IMR-90 (cell line): Measurements from ENCODE around the gene ULK1. TPM values are rescaled to one million over a fixed set of nuclear protein-coding genes. Genes with fewer than 3 reads are reported as not detected.

ENCODE experiments used
- ATAC-seq: fragments of 200-7000 bp; cut with Tn5 transposase; 2 replicates; pipeline ENCODE4 v1.9.1; 2020; ENCODE audit warnings: low read depth, mild to moderate bottlenecking, moderate library complexity
- BruUV-seq: library from RNA; stranded (reverse); fragments of 400-500 nt; replicated peaks from 2 replicates; lab custom pipeline; 2021; lab: Mats Ljungman, UMichigan
- CTCF ChIA-PET: fragments of 300-600 bp; formaldehyde crosslinking; extraction: SDS; loops from one replicate; lab custom pipeline; 2021; ENCODE audit warnings: antibody characterized with exemption; lab: Yijun Ruan, JAX
- POLR2A ChIA-PET: fragments of 300-600 bp; sonication (Branson Sonifier 250); formaldehyde crosslinking; loops from one replicate; lab custom pipeline; 2022; ENCODE audit warnings: antibody characterized with exemption; ENCODE audit not compliant: unreplicated experiment; lab: Charles Lee
- DNase-seq: peaks from one replicate; pipeline ENCODE4 v3.0.0; 2013
- H2AFZ ChIP-seq: replicated peaks from 2 replicates; pipeline ENCODE3; 2013; ENCODE audit warnings: low read length, mild to moderate bottlenecking; ENCODE audit not compliant: poor library complexity
- H2AK5ac ChIP-seq: 2 replicates; pipeline ENCODE4 v1.6.1; 2013; ENCODE audit warnings: low read depth, low read length, inconsistent platforms
- H2AK9ac ChIP-seq: replicated peaks from 2 replicates; pipeline ENCODE3; 2013; ENCODE audit warnings: mild to moderate bottlenecking, low read depth, low read length, moderate library complexity; ENCODE audit not compliant: poor library complexity
- H2BK120ac ChIP-seq: 2 replicates; pipeline ENCODE4 v1.6.1; 2013; ENCODE audit warnings: low read depth, low read length, inconsistent platforms
- H2BK15ac ChIP-seq: 3 replicates; pipeline ENCODE4 v1.6.1; 2013; ENCODE audit warnings: low read depth, low read length, inconsistent platforms
- H2BK20ac ChIP-seq: 2 replicates; pipeline ENCODE4 v1.6.1; 2013; ENCODE audit warnings: low read depth, mild to moderate bottlenecking, inconsistent platforms, low read length, moderate library complexity
- H2BK5ac ChIP-seq: 2 replicates; pipeline ENCODE4 v1.6.1; 2013; ENCODE audit warnings: mild to moderate bottlenecking, low read depth, low read length, inconsistent platforms; ENCODE audit not compliant: poor library complexity, severe bottlenecking
- H3K14ac ChIP-seq: replicated peaks from 2 replicates; pipeline ENCODE4 v1.6.1; 2013; ENCODE audit warnings: low read depth, low read length, inconsistent platforms
- H3K18ac ChIP-seq: 2 replicates; pipeline ENCODE4 v1.6.1; 2013; ENCODE audit warnings: low read depth, low read length, control low read depth
- H3K23ac ChIP-seq: 2 replicates; pipeline ENCODE4 v1.6.1; 2013; ENCODE audit warnings: low read depth, low read length, inconsistent platforms
- H3K27ac ChIP-seq: 2 replicates; pipeline ENCODE4 v1.5.1; 2013; ENCODE audit warnings: mild to moderate bottlenecking, control low read depth, low read length; ENCODE audit not compliant: insufficient read depth
- H3K27me3 ChIP-seq: 2 replicates; pipeline ENCODE4 v1.6.1; 2013; ENCODE audit warnings: low read length; ENCODE audit not compliant: control insufficient read depth, insufficient read depth
- H3K36me3 ChIP-seq: 2 replicates; pipeline ENCODE4 v1.6.1; 2013; ENCODE audit warnings: low read length, mixed read lengths; ENCODE audit not compliant: control insufficient read depth, insufficient read depth
- H3K4ac ChIP-seq: 2 replicates; pipeline ENCODE4 v1.6.1; 2013; ENCODE audit warnings: low read depth, low read length, inconsistent platforms
- H3K4me1 ChIP-seq: 2 replicates; pipeline ENCODE4 v1.6.1; 2013; ENCODE audit warnings: low read length, mixed read lengths; ENCODE audit not compliant: control insufficient read depth, insufficient read depth
- H3K4me2 ChIP-seq: 2 replicates; pipeline ENCODE4 v1.6.1; 2013; ENCODE audit warnings: low read depth, mild to moderate bottlenecking, control low read depth, low read length, moderate library complexity
- H3K4me3 ChIP-seq: 2 replicates; pipeline ENCODE4 v1.5.1; 2013; ENCODE audit warnings: low read depth, mild to moderate bottlenecking, control low read depth, low read length, moderate library complexity; ENCODE audit not compliant: insufficient read depth
- H3K56ac ChIP-seq: 2 replicates; pipeline ENCODE4 v1.6.1; 2013; ENCODE audit warnings: low read length, inconsistent platforms; ENCODE audit not compliant: insufficient read depth; ENCODE audit errors: extremely low read depth
- H3K79me1 ChIP-seq, 2 experiments: 2 replicates each; pipeline ENCODE4 v1.6.1; 2013; ENCODE audit warnings: low read length in 2 of 2, inconsistent platforms in 1 of 2, low read depth in 1 of 2
- H3K9ac ChIP-seq: 2 replicates; pipeline ENCODE4 v1.6.1; 2013; ENCODE audit warnings: low read depth, low read length, control low read depth
- H3K9me1 ChIP-seq: 2 replicates; pipeline ENCODE4 v1.6.1; 2013; ENCODE audit warnings: low read length, inconsistent platforms; ENCODE audit not compliant: insufficient read depth
- H3K9me3 ChIP-seq: 2 replicates; pipeline ENCODE4 v1.6.1; 2013; ENCODE audit warnings: low read length; ENCODE audit not compliant: control insufficient read depth, insufficient read depth
- H4K20me1 ChIP-seq: 2 replicates; pipeline ENCODE4 v1.6.1; 2013; ENCODE audit warnings: low read length, inconsistent platforms; ENCODE audit not compliant: insufficient read depth
- H4K5ac ChIP-seq: 2 replicates; pipeline ENCODE4 v1.6.1; 2013; ENCODE audit warnings: mild to moderate bottlenecking, low read depth, low read length, control low read depth
- H4K8ac ChIP-seq, 2 experiments: 2 replicates each; pipeline ENCODE4 v1.6.1; 2013; ENCODE audit warnings: low read depth in 2 of 2, low read length in 2 of 2, control low read depth in 1 of 2, inconsistent platforms in 1 of 2
- H4K91ac ChIP-seq: 2 replicates; pipeline ENCODE4 v1.6.1; 2013; ENCODE audit warnings: low read depth, low read length, inconsistent platforms; ENCODE audit not compliant: insufficient read depth
- BHLHE40 ChIP-seq: fragments of 150-350 bp; IDR thresholded peaks from 2 replicates; pipeline ENCODE4 v1.6.1; 2016; ENCODE audit warnings: mild to moderate bottlenecking, low read depth, low read length
- CEBPB ChIP-seq: IDR thresholded peaks from 2 replicates; pipeline ENCODE4 v1.6.1; 2012; ENCODE audit warnings: low read depth, low read length, improper control_type of control experiment
- CHD1 ChIP-seq: IDR thresholded peaks from 2 replicates; pipeline ENCODE4 v1.6.1; 2012; ENCODE audit warnings: low read depth, low read length, improper control_type of control experiment
- CTCF ChIP-seq: conservative IDR thresholded peaks from 2 replicates; pipeline ENCODE4 v1.5.1; 2012; ENCODE audit warnings: mild to moderate bottlenecking, low read depth, low read length, improper control_type of control experiment
- ELK1 ChIP-seq: fragments of 150-350 bp; IDR thresholded peaks from 2 replicates; pipeline ENCODE4 v1.6.1; 2016; ENCODE audit warnings: low read depth, mild to moderate bottlenecking, low read length, moderate library complexity, borderline replicate concordance
- FOS ChIP-seq: fragments of 150-350 bp; IDR thresholded peaks from 2 replicates; pipeline ENCODE4 v1.6.1; 2016; ENCODE audit warnings: low read depth, low read length
- MAZ ChIP-seq: IDR thresholded peaks from 2 replicates; pipeline ENCODE4 v1.6.1; 2012; ENCODE audit warnings: low read depth, mild to moderate bottlenecking, low read length, improper control_type of control experiment, moderate library complexity, borderline replicate concordance
- MXI1 ChIP-seq: IDR thresholded peaks from 2 replicates; pipeline ENCODE4 v1.6.1; 2012; ENCODE audit warnings: low read depth, mild to moderate bottlenecking, low read length, moderate library complexity, borderline replicate concordance
- NFE2L2 ChIP-seq: fragments of 150-350 bp; IDR thresholded peaks from 2 replicates; pipeline ENCODE4 v1.6.1; 2016; ENCODE audit warnings: low read depth, mild to moderate bottlenecking, low read length
- POLR2A ChIP-seq: IDR thresholded peaks from 2 replicates; pipeline ENCODE4 v1.6.1; 2012; ENCODE audit warnings: mild to moderate bottlenecking, low read depth, low read length
- RAD21 ChIP-seq: IDR thresholded peaks from 2 replicates; pipeline ENCODE4 v1.6.1; 2012; ENCODE audit warnings: low read length, improper control_type of control experiment
- RCOR1 ChIP-seq: IDR thresholded peaks from 2 replicates; pipeline ENCODE4 v1.6.1; 2012; ENCODE audit warnings: mild to moderate bottlenecking, low read length, improper control_type of control experiment; ENCODE audit not compliant: insufficient replicate concordance
- RFX5 ChIP-seq: IDR thresholded peaks from 2 replicates; pipeline ENCODE4 v1.8.0; 2012; ENCODE audit warnings: low read depth, mild to moderate bottlenecking, low read length, moderate library complexity
- USF2 ChIP-seq: fragments of 150-350 bp; IDR thresholded peaks from 2 replicates; pipeline ENCODE4 v1.6.1; 2017; ENCODE audit warnings: mild to moderate bottlenecking, antibody characterized with exemption, low read length, low read depth
- WGBS, 2 experiments: methylation state at CpG; one replicate each; pipeline versions ENCODE4 v1.1.5 to v1.1.7; 2013; ENCODE audit warnings: missing lambda C conversion rate in 2 of 2; ENCODE audit not compliant: insufficient read length in 1 of 2; ENCODE audit errors: extremely low coverage in 2 of 2; 5-methylcytosine and 5-hydroxymethylcytosine counted together
- dilution Hi-C: fragments of 300-500 bp; cut with HindIII; formaldehyde crosslinking; loops from one replicate; pipeline ENCODE4 v1.14.3; 2018; ENCODE audit warnings: low sequenced_read_pairs; ENCODE audit not compliant: unreplicated experiment
- in situ Hi-C: fragments of 300-500 bp; cut with MboI; formaldehyde crosslinking; loops from 3 replicates; pipeline ENCODE4 v1.14.3; 2019; ENCODE audit warnings: low sequenced_read_pairs, inconsistent platforms, mixed read lengths
- intact Hi-C: fragments of 100-400 bp; cut with micrococcal nuclease; formaldehyde crosslinking; loops from 2 replicates; pipeline ENCODE4 v1.10.0; 2022
- polyA plus RNA-seq, 3 experiments: library from polyadenylated mRNA; depleted of rRNA; stranded (reverse); fragments of >200 nt; gene quantifications; 2 replicates each; pipeline ENCODE4 v1.2.3, GENCODE V29; 2012; ENCODE audit warnings: low replicate concordance in 1 of 3
- total RNA-seq: library from RNA; depleted of rRNA; stranded (reverse); fragments of >200 nt; gene quantifications from 2 replicates; pipeline ENCODE4 v1.2.3, GENCODE V29; 2012

Gene ULK1
- total and polyA plus RNA-seq, 2 of the 4 experiments (the other 2 are of a cell fraction): 1.8 to 19.2 TPM

GRCh38 chr12:131847456-131847855 is 47.0 kb upstream of the ULK1 start:
- H3K23ac ChIP-seq: no peak overlapping the region
- H2BK20ac ChIP-seq: no peak overlapping the region
- H4K8ac ChIP-seq: no peak overlapping the region
- in situ Hi-C loops: loop anchor here (25.0 kb wide), 1 partner anchor 735 kb away; no protein-coding TSS in a partner anchor
- POLR2A ChIA-PET: no interaction called here
- H4K5ac ChIP-seq: no peak overlapping the region
- CTCF ChIA-PET: no interaction called here
- no peaks in the 10 kb centered on the region for H3K79me1 ChIP-seq
- WGBS, 2 experiments: 90% methylated on average over 3 of the region's 10 CpGs; no CpG with 5 or more reads in 1 of the 2 experiments
- no peak overlapping the region for H3K4me3 ChIP-seq
- no peak overlapping the region for H3K9ac ChIP-seq
- no peak overlapping the region for H2BK120ac ChIP-seq
- no peak overlapping the region for H3K4ac ChIP-seq
- no peak overlapping the region for H2AK9ac ChIP-seq
- no peak overlapping the region for H3K14ac ChIP-seq
- DNase-seq (no peak), ATAC-seq (no peak)
- H3K36me3 ChIP-seq: no peaks in the 10 kb centered on the region
- H2AFZ ChIP-seq: no peak overlapping the region
- no peak overlapping the region for H3K4me2 ChIP-seq
- no peaks in the 10 kb centered on the region; the same call in 1 of the 2 replicates for H4K20me1 ChIP-seq
- H3K4me1 ChIP-seq: peaks cover 3% of the 10 kb centered on the region
- TF ChIP-seq CHD1 (no peak), RFX5 (no peak), FOS (no peak), POLR2A (no peak), RAD21 (no peak), BHLHE40 (no peak), NFE2L2 (no peak), CTCF (no peak), USF2 (no peak), MXI1 (no peak), MAZ (no peak), RCOR1 (no peak), CEBPB (no peak), ELK1 (no peak)
- no peak overlapping the region for H3K27ac ChIP-seq
- BruUV-seq: no TSS peak
- H2BK15ac ChIP-seq: no peak overlapping the region
- no peaks in the 10 kb centered on the region for H3K9me1 ChIP-seq
- dilution Hi-C loops: no loop called here
- no peak overlapping the region for H4K91ac ChIP-seq
- H3K9me3 ChIP-seq: no peaks in the 10 kb centered on the region
- H3K18ac ChIP-seq: no peak overlapping the region
- H2BK5ac ChIP-seq: no peak overlapping the region
- no peak overlapping the region for H3K56ac ChIP-seq
- no peak overlapping the region for H2AK5ac ChIP-seq
- intact Hi-C loops: no loop called here
- no peaks in the 10 kb centered on the region for H3K27me3 ChIP-seq
